ENCODE results near the gene LIME1.

Gene LIME1

GRCh38 chr20:63698739-63699465, 37.6 kb upstream of the LIME1 start:
- DNase-seq (ENCODE audit: low spot score) = no peak
- no peak overlapping the region for H3K4ac ChIP-seq (ENCODE audit: low read length)
- H2BK5ac ChIP-seq (ENCODE audit: low read length) = no peak overlapping the region
- H2AFZ ChIP-seq (ENCODE audit: low read length) = no peak overlapping the region
- no peak overlapping the region for H3K4me2 ChIP-seq (ENCODE audit: insufficient read depth, low read length, poor library complexity, severe bottlenecking)
- H3K27ac ChIP-seq (replicated peaks; ENCODE audit: low read length) = no peak overlapping the region
- H2AK5ac ChIP-seq (ENCODE audit: low read depth, low read length) = peak overlapping the region; percentile 56
- H2BK15ac ChIP-seq (ENCODE audit: low read length) = no peak overlapping the region
- H3K9ac ChIP-seq (ENCODE audit: low read depth, low read length, poor library complexity) = peak overlapping the region; percentile 63
- no peak overlapping the region for H4K91ac ChIP-seq (ENCODE audit: low read depth, low read length, poor library complexity)
- no peak overlapping the region for H4K8ac ChIP-seq (ENCODE audit: low read depth, low read length)
- no peak overlapping the region for H2BK120ac ChIP-seq (ENCODE audit: low read depth, low read length)
- no peak overlapping the region for H2BK12ac ChIP-seq (ENCODE audit: low read length)
- peaks cover 7 to 14% of the 10 kb centered on the region in 2 donors for H3K4me1 ChIP-seq (ENCODE audit: control insufficient read depth in 2 of 2, insufficient read depth in 1 of 2, low read depth in 1 of 2, low read length in 2 of 2)
- H3K36me3 ChIP-seq (replicated peaks in 1 of 2; ENCODE audit: control insufficient read depth in 2 of 2, insufficient read depth in 2 of 2, low read length in 2 of 2) = peaks cover under 1 to 47% of the 10 kb centered on the region in 2 donors
- WGBS, 2 donors (ENCODE audit: extremely low coverage in 2 of 2, insufficient read length in 2 of 2, insufficient replicate concordance in 1 of 2) = no CpG with 5 or more reads among the region's 19 CpGs
- H3K14ac ChIP-seq (ENCODE audit: low read length) = no peak overlapping the region
- H3K18ac ChIP-seq (ENCODE audit: low read length) = peak overlapping the region; percentile 28
- no peaks in the 10 kb centered on the region for H3K27me3 ChIP-seq (ENCODE audit: control insufficient read depth in 3 of 3, insufficient read depth in 3 of 3, low read depth in 1 of 3, low read length in 3 of 3)
- no peaks in the 10 kb centered on the region for H3K9me3 ChIP-seq (replicated peaks in 1 of 2; ENCODE audit: control insufficient read depth in 2 of 2, insufficient read depth in 1 of 2, low read depth in 1 of 2, low read length in 2 of 2)
- H3K79me1 ChIP-seq (ENCODE audit: low read depth, low read length) = peaks cover 6% of the 10 kb centered on the region
- no peak overlapping the region for H3K4me3 ChIP-seq (ENCODE audit: low read length in 2 of 2)
- peak overlapping the region; percentile 22 for H3K23ac ChIP-seq (ENCODE audit: low read depth, low read length, poor library complexity)

- Histone ChIP-seq H4K8ac (ENCODE audit: low read depth, low read length) (no peak overlapping the region), H3K27ac (replicated peaks; ENCODE audit: low read length) (no peak overlapping the region)
Measured at GRCh38 chr20:63699466-63700198, 36.8 kb upstream of the LIME1 start.

GRCh38 chr20:63700199-63701050, 36.0 kb upstream of the LIME1 start:
- H2BK12ac ChIP-seq (ENCODE audit: low read length) = no peak overlapping the region
- H2AFZ ChIP-seq (ENCODE audit: low read length) = no peak overlapping the region
- no peak overlapping the region for H3K18ac ChIP-seq (ENCODE audit: low read length)
- no CpG with 5 or more reads among the region's 43 CpGs for WGBS, 2 donors (ENCODE audit: extremely low coverage in 2 of 2, insufficient read length in 2 of 2, insufficient replicate concordance in 1 of 2)
- H2BK120ac ChIP-seq (ENCODE audit: low read depth, low read length) = no peak overlapping the region
- no peak overlapping the region for H3K4ac ChIP-seq (ENCODE audit: low read length)
- H4K91ac ChIP-seq (ENCODE audit: low read depth, low read length, poor library complexity) = no peak overlapping the region
- peak overlapping the region; percentile 13 for H2BK5ac ChIP-seq (ENCODE audit: low read length)
- peaks cover 11% of the 10 kb centered on the region for H3K79me1 ChIP-seq (ENCODE audit: low read depth, low read length)
- H3K4me3 ChIP-seq (ENCODE audit: low read length in 2 of 2) = no peak overlapping the region
- H3K27me3 ChIP-seq (ENCODE audit: control insufficient read depth in 3 of 3, insufficient read depth in 3 of 3, low read depth in 1 of 3, low read length in 3 of 3) = no peaks in the 10 kb centered on the region
- peaks cover 14 to 48% of the 10 kb centered on the region in 2 donors for H3K36me3 ChIP-seq (replicated peaks in 1 of 2; ENCODE audit: control insufficient read depth in 2 of 2, insufficient read depth in 2 of 2, low read length in 2 of 2)
- H3K23ac ChIP-seq (ENCODE audit: low read depth, low read length, poor library complexity) = peak overlapping the region; percentile 55
- H3K14ac ChIP-seq (ENCODE audit: low read length) = no peak overlapping the region
- H3K27ac ChIP-seq (replicated peaks; ENCODE audit: low read length) = no peak overlapping the region
- H3K4me2 ChIP-seq (ENCODE audit: insufficient read depth, low read length, poor library complexity, severe bottlenecking) = no peak overlapping the region
- no peak overlapping the region for H2AK5ac ChIP-seq (ENCODE audit: low read depth, low read length)
- no peak overlapping the region for H3K9ac ChIP-seq (ENCODE audit: low read depth, low read length, poor library complexity)
- no peak overlapping the region for H4K8ac ChIP-seq (ENCODE audit: low read depth, low read length)
- peaks cover 7 to 14% of the 10 kb centered on the region in 2 donors for H3K4me1 ChIP-seq (ENCODE audit: control insufficient read depth in 2 of 2, insufficient read depth in 1 of 2, low read depth in 1 of 2, low read length in 2 of 2)
- no peak for DNase-seq (ENCODE audit: low spot score)
- no peak overlapping the region for H2BK15ac ChIP-seq (ENCODE audit: low read length)
- H3K9me3 ChIP-seq (replicated peaks in 1 of 2; ENCODE audit: control insufficient read depth in 2 of 2, insufficient read depth in 1 of 2, low read depth in 1 of 2, low read length in 2 of 2) = no peaks in the 10 kb centered on the region

More at GRCh38 chr20:63699466-63700198, 36.8 kb upstream of the LIME1 start:
- no CpG with 5 or more reads among the region's 24 CpGs for WGBS, 2 donors (ENCODE audit: extremely low coverage in 2 of 2, insufficient read length in 2 of 2, insufficient replicate concordance in 1 of 2)
- peaks cover 7 to 14% of the 10 kb centered on the region in 2 donors for H3K4me1 ChIP-seq (ENCODE audit: control insufficient read depth in 2 of 2, insufficient read depth in 1 of 2, low read depth in 1 of 2, low read length in 2 of 2)
- H3K14ac ChIP-seq (ENCODE audit: low read length) = no peak overlapping the region
- H3K9me3 ChIP-seq (replicated peaks in 1 of 2; ENCODE audit: control insufficient read depth in 2 of 2, insufficient read depth in 1 of 2, low read depth in 1 of 2, low read length in 2 of 2) = no peaks in the 10 kb centered on the region
- peak overlapping the region; percentile 77 for H3K9ac ChIP-seq (ENCODE audit: low read depth, low read length, poor library complexity)
- no peak overlapping the region for H2BK15ac ChIP-seq (ENCODE audit: low read length)
- H4K91ac ChIP-seq (ENCODE audit: low read depth, low read length, poor library complexity) = no peak overlapping the region
- H3K4me2 ChIP-seq (ENCODE audit: insufficient read depth, low read length, poor library complexity, severe bottlenecking) = no peak overlapping the region
- no peak for DNase-seq (ENCODE audit: low spot score)
- no peak overlapping the region for H2BK12ac ChIP-seq (ENCODE audit: low read length)
- H2BK5ac ChIP-seq (ENCODE audit: low read length) = no peak overlapping the region
- no peak overlapping the region for H3K18ac ChIP-seq (ENCODE audit: low read length)
- peak overlapping the region; percentile 56 for H2AK5ac ChIP-seq (ENCODE audit: low read depth, low read length)
- no peak overlapping the region for H2AFZ ChIP-seq (ENCODE audit: low read length)
- peaks cover 8% of the 10 kb centered on the region for H3K79me1 ChIP-seq (ENCODE audit: low read depth, low read length)
- peaks cover 7 to 47% of the 10 kb centered on the region in 2 donors for H3K36me3 ChIP-seq (replicated peaks in 1 of 2; ENCODE audit: control insufficient read depth in 2 of 2, insufficient read depth in 2 of 2, low read length in 2 of 2)
- H3K4me3 ChIP-seq (ENCODE audit: low read length in 2 of 2) = no peak overlapping the region
- H2BK120ac ChIP-seq (ENCODE audit: low read depth, low read length) = no peak overlapping the region
- peak overlapping the region; percentile 22 for H3K23ac ChIP-seq (ENCODE audit: low read depth, low read length, poor library complexity)
- no peak overlapping the region for H3K4ac ChIP-seq (ENCODE audit: low read length)
- H3K27me3 ChIP-seq (ENCODE audit: control insufficient read depth in 3 of 3, insufficient read depth in 3 of 3, low read depth in 1 of 3, low read length in 3 of 3) = no peaks in the 10 kb centered on the region

GRCh38 chr20:63701051-63701328, 35.5 kb upstream of the LIME1 start:
- Histone ChIP-seq H3K4me1 (ENCODE audit: control insufficient read depth in 2 of 2, insufficient read depth in 1 of 2, low read depth in 1 of 2, low read length in 2 of 2) (peaks cover 7 to 13% of the 10 kb centered on the region in 2 donors), H2AFZ (ENCODE audit: low read length) (no peak overlapping the region), H2BK12ac (ENCODE audit: low read length) (no peak overlapping the region), H3K27ac (replicated peaks; ENCODE audit: low read length) (no peak overlapping the region), H2BK120ac (ENCODE audit: low read depth, low read length) (no peak overlapping the region), H4K91ac (ENCODE audit: low read depth, low read length, poor library complexity) (no peak overlapping the region), H3K4me3 (ENCODE audit: low read length in 2 of 2) (no peak overlapping the region), H4K8ac (ENCODE audit: low read depth, low read length) (no peak overlapping the region), H3K79me1 (ENCODE audit: low read depth, low read length) (peaks cover 11% of the 10 kb centered on the region), H2BK15ac (ENCODE audit: low read length) (no peak overlapping the region), H3K27me3 (ENCODE audit: control insufficient read depth in 3 of 3, insufficient read depth in 3 of 3, low read depth in 1 of 3, low read length in 3 of 3) (no peaks in the 10 kb centered on the region), H3K4me2 (ENCODE audit: insufficient read depth, low read length, poor library complexity, severe bottlenecking) (no peak overlapping the region), H3K4ac (ENCODE audit: low read length) (no peak overlapping the region), H3K9ac (ENCODE audit: low read depth, low read length, poor library complexity) (no peak overlapping the region), H3K18ac (ENCODE audit: low read length) (no peak overlapping the region), H2AK5ac (ENCODE audit: low read depth, low read length) (no peak overlapping the region), H3K14ac (ENCODE audit: low read length) (no peak overlapping the region), H3K9me3 (replicated peaks in 1 of 2; ENCODE audit: control insufficient read depth in 2 of 2, insufficient read depth in 1 of 2, low read depth in 1 of 2, low read length in 2 of 2) (no peaks in the 10 kb centered on the region), H2BK5ac (ENCODE audit: low read length) (no peak overlapping the region), H3K36me3 (replicated peaks in 1 of 2; ENCODE audit: control insufficient read depth in 2 of 2, insufficient read depth in 2 of 2, low read length in 2 of 2) (peaks cover 20 to 48% of the 10 kb centered on the region in 2 donors), H3K23ac (ENCODE audit: low read depth, low read length, poor library complexity) (no peak overlapping the region)
- DNase-seq (ENCODE audit: low spot score) = no peak
- WGBS, 2 donors (ENCODE audit: extremely low coverage in 2 of 2, insufficient read length in 2 of 2, insufficient replicate concordance in 1 of 2) = no CpG with 5 or more reads among the region's 5 CpGs

Measured in neuronal stem cell (in vitro differentiated cells).